ENCODE data around the gene DYNC2H1. TPM values are rescaled to one million over a fixed set of nuclear protein-coding genes. Genes with fewer than 3 reads are reported as not detected.

DYNC2H1 gene
- total RNA-seq, 1 donor from 2014 or later: 7.8 TPM

- DNase-seq (ENCODE audit: extremely low read depth, low read depth, low spot score): no peak
Observed at GRCh38 chr11:103436131-103436770, 327.0 kb downstream of the DYNC2H1 start.

GRCh38 chr11:103441021-103441420 is 331.8 kb downstream of the DYNC2H1 start:
- no peak for DNase-seq (ENCODE audit: extremely low read depth, low read depth, low spot score)

- no peak for DNase-seq (ENCODE audit: extremely low read depth, low read depth, low spot score)
Observed at GRCh38 chr11:103448966-103449365, 339.7 kb downstream of the DYNC2H1 start.

GRCh38 chr11:103450241-103450640 is 341.0 kb downstream of the DYNC2H1 start:
- no peak for DNase-seq (ENCODE audit: extremely low read depth, low read depth, low spot score)

- no peak for DNase-seq (ENCODE audit: extremely low read depth, low read depth, low spot score)
Observed at GRCh38 chr11:103453126-103453525, 343.9 kb downstream of the DYNC2H1 start.

- DNase-seq (ENCODE audit: extremely low read depth, low read depth, low spot score): no peak
Observed at GRCh38 chr11:103453915-103454709, 344.9 kb downstream of the DYNC2H1 start.

GRCh38 chr11:103464420-103464819 is 355.2 kb downstream of the DYNC2H1 start:
- DNase-seq (ENCODE audit: extremely low read depth, low read depth, low spot score): no peak

GRCh38 chr11:103465555-103466140 is 356.4 kb downstream of the DYNC2H1 start:
- DNase-seq (ENCODE audit: extremely low read depth, low read depth, low spot score): no peak

GRCh38 chr11:103471546-103471945 is 362.3 kb downstream of the DYNC2H1 start:
- no peak for DNase-seq (ENCODE audit: extremely low read depth, low read depth, low spot score)

GRCh38 chr11:103476874-103477273 is 367.6 kb downstream of the DYNC2H1 start:
- no peak for DNase-seq (ENCODE audit: extremely low read depth, low read depth, low spot score)

GRCh38 chr11:103480421-103480820 is 371.2 kb downstream of the DYNC2H1 start:
- DNase-seq (ENCODE audit: extremely low read depth, low read depth, low spot score): no peak

GRCh38 chr11:103483996-103484395 is 374.8 kb downstream of the DYNC2H1 start:
- no peak for DNase-seq (ENCODE audit: extremely low read depth, low read depth, low spot score)

GRCh38 chr11:103484545-103484944 is 375.3 kb downstream of the DYNC2H1 start:
- DNase-seq (ENCODE audit: extremely low read depth, low read depth, low spot score): no peak

- DNase-seq (ENCODE audit: extremely low read depth, low read depth, low spot score): no peak
Observed at GRCh38 chr11:103486604-103487003, 377.4 kb downstream of the DYNC2H1 start.

GRCh38 chr11:103487113-103487512 is 377.9 kb downstream of the DYNC2H1 start:
- DNase-seq (ENCODE audit: extremely low read depth, low read depth, low spot score): no peak

GRCh38 chr11:103488031-103488461 is 378.8 kb downstream of the DYNC2H1 start:
- no peak for DNase-seq (ENCODE audit: extremely low read depth, low read depth, low spot score)

GRCh38 chr11:103488579-103488978 is 379.4 kb downstream of the DYNC2H1 start:
- DNase-seq (ENCODE audit: extremely low read depth, low read depth, low spot score): no peak

GRCh38 chr11:103491777-103492176 is 382.6 kb downstream of the DYNC2H1 start:
- no peak for DNase-seq (ENCODE audit: extremely low read depth, low read depth, low spot score)

GRCh38 chr11:103494491-103494890 is 385.3 kb downstream of the DYNC2H1 start:
- DNase-seq (ENCODE audit: extremely low read depth, low read depth, low spot score): no peak

- no peak for DNase-seq (ENCODE audit: extremely low read depth, low read depth, low spot score)
Observed at GRCh38 chr11:103497268-103497667, 388.0 kb downstream of the DYNC2H1 start.

- no peak for DNase-seq (ENCODE audit: extremely low read depth, low read depth, low spot score)
Observed at GRCh38 chr11:103499710-103500340, 390.6 kb downstream of the DYNC2H1 start.
